ENCODE data around the gene PLCE1.

Gene PLCE1

DNA sequence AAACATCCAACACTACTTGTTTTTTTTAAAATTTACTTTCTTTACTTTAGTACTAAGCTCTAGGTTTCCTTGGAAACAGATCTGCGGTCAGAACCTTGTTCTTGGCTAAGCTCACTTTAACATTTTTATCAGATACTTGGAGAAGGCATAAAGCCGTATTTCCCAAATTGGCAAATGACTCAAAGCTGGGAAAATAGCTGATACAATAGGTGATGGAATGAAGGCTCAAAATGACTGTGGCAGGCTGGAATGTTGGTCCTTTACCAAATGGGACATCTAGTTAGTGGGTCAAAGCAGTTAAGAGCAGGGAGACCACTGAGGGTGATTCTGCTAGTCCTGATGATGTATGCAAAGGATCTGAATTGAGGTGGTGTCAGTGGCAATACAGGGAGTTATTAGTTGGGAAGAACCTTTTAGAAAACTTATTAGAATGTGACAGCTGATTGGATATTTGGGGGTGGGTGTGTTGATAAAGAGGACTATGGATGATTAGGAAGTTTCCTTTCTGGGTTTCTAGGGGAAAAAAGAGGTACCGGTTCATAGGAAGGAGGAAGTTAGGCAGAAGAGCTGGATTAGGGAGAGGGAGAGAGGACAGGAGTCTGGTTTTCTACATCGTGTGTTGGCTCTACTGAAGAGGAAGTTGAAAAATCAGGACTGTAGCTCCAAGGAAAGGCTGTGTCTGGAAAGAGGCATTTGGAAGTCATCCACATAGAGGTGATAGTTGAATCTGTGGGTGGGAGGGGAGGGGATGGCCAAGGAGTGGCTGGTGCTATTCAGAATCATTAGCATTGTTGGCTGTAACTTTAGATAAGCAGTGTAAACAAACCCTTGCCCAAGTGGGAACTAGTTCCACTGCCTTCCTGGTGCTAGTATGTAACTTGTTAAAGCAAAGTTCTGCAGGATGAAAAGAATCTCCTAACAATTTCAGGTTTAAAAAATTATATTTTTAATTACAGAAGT, 13.1 kb downstream of the PLCE1 start:
- no peaks in the 10 kb centered on the region for H3K27me3 ChIP-seq (ENCODE audit: control insufficient read depth, insufficient read depth, low read length)
- H3K27ac ChIP-seq (ENCODE audit: low read depth, low read length) = peak overlapping the region; percentile 21
- no peaks in the 10 kb centered on the region for H3K36me3 ChIP-seq (ENCODE audit: control insufficient read depth, insufficient read depth, low read length)
- no peak overlapping the region for H3K9ac ChIP-seq (ENCODE audit: low read depth, low read length)
- peaks cover 6% of the 10 kb centered on the region; the same call in 1 of the 2 replicates for H3K9me3 ChIP-seq (ENCODE audit: control insufficient read depth, insufficient read depth, low read length)
- H3K4me3 ChIP-seq (ENCODE audit: low read depth, low read length) = no peak overlapping the region
- 0 out of 2 replicates have a peak, but pooled peaks cover 5% of the 10 kb centered on the region for H3K4me1 ChIP-seq (ENCODE audit: control insufficient read depth, insufficient read depth, low read length)

- Histone ChIP-seq H3K9ac (ENCODE audit: low read depth, low read length) (no peak overlapping the region), H3K9me3 (ENCODE audit: control insufficient read depth, insufficient read depth, low read length) (peaks cover 6% of the 10 kb centered on the region; the same call in 1 of the 2 replicates), H3K27ac (ENCODE audit: low read depth, low read length) (no peak overlapping the region), H3K4me1 (ENCODE audit: control insufficient read depth, insufficient read depth, low read length) (0 out of 2 replicates have a peak, but pooled peaks cover 5% of the 10 kb centered on the region), H3K27me3 (ENCODE audit: control insufficient read depth, insufficient read depth, low read length) (no peaks in the 10 kb centered on the region), H3K36me3 (ENCODE audit: control insufficient read depth, insufficient read depth, low read length) (no peaks in the 10 kb centered on the region), H3K4me3 (ENCODE audit: low read depth, low read length) (no peak overlapping the region)
Observed at GRCh38 chr10:94008526-94008925, 14.8 kb downstream of the PLCE1 start.

- no peak overlapping the region for H3K4me3 ChIP-seq (ENCODE audit: low read depth, low read length)
- H3K9me3 ChIP-seq (ENCODE audit: control insufficient read depth, insufficient read depth, low read length) = peaks cover 6% of the 10 kb centered on the region; the same call in 1 of the 2 replicates
- H3K9ac ChIP-seq (ENCODE audit: low read depth, low read length) = no peak overlapping the region
- H3K27ac ChIP-seq (ENCODE audit: low read depth, low read length) = no peak overlapping the region
- 0 out of 2 replicates have a peak, but pooled peaks cover 5% of the 10 kb centered on the region for H3K4me1 ChIP-seq (ENCODE audit: control insufficient read depth, insufficient read depth, low read length)
- H3K27me3 ChIP-seq (ENCODE audit: control insufficient read depth, insufficient read depth, low read length) = no peaks in the 10 kb centered on the region
- H3K36me3 ChIP-seq (ENCODE audit: control insufficient read depth, insufficient read depth, low read length) = no peaks in the 10 kb centered on the region
Observed at GRCh38 chr10:94010116-94010515, 16.4 kb downstream of the PLCE1 start.

- Histone ChIP-seq H3K4me1 (ENCODE audit: control insufficient read depth, insufficient read depth, low read length) (0 out of 2 replicates have a peak, but pooled peaks cover 5% of the 10 kb centered on the region), H3K4me3 (ENCODE audit: low read depth, low read length) (no peak overlapping the region), H3K27me3 (ENCODE audit: control insufficient read depth, insufficient read depth, low read length) (no peaks in the 10 kb centered on the region), H3K9me3 (ENCODE audit: control insufficient read depth, insufficient read depth, low read length) (peaks cover 6% of the 10 kb centered on the region; the same call in 1 of the 2 replicates), H3K36me3 (ENCODE audit: control insufficient read depth, insufficient read depth, low read length) (no peaks in the 10 kb centered on the region), H3K9ac (ENCODE audit: low read depth, low read length) (no peak overlapping the region), H3K27ac (ENCODE audit: low read depth, low read length) (no peak overlapping the region)
Observed at GRCh38 chr10:94010886-94011285, 17.2 kb downstream of the PLCE1 start.

DNA sequence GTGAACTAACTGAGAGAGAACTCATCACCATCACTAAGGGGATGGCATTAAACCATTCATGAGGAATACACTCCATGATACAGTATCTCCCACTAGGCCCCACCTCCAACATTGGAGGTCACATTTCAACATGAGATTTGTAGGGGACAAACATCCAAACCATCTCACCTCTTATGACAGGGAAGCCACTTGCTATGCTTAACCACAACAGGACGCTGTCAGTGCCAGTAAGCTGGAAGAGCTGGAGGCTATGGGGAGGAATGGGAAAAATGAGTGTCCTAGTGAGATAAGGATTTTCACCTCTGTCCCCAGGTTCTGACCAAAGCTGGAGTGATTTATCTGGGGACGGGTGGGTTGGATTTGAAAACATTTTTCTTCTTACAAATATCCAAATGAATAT, 17.6 kb downstream of the PLCE1 start:
- no peaks in the 10 kb centered on the region for H3K36me3 ChIP-seq (ENCODE audit: control insufficient read depth, insufficient read depth, low read length)
- no peak overlapping the region for H3K27ac ChIP-seq (ENCODE audit: low read depth, low read length)
- H3K27me3 ChIP-seq (ENCODE audit: control insufficient read depth, insufficient read depth, low read length) = no peaks in the 10 kb centered on the region
- no peak overlapping the region for H3K9ac ChIP-seq (ENCODE audit: low read depth, low read length)
- no peak overlapping the region for H3K4me3 ChIP-seq (ENCODE audit: low read depth, low read length)
- H3K9me3 ChIP-seq (ENCODE audit: control insufficient read depth, insufficient read depth, low read length) = peaks cover 6% of the 10 kb centered on the region; the same call in 1 of the 2 replicates
- 0 out of 2 replicates have a peak, but pooled peaks cover 5% of the 10 kb centered on the region for H3K4me1 ChIP-seq (ENCODE audit: control insufficient read depth, insufficient read depth, low read length)

DNA sequence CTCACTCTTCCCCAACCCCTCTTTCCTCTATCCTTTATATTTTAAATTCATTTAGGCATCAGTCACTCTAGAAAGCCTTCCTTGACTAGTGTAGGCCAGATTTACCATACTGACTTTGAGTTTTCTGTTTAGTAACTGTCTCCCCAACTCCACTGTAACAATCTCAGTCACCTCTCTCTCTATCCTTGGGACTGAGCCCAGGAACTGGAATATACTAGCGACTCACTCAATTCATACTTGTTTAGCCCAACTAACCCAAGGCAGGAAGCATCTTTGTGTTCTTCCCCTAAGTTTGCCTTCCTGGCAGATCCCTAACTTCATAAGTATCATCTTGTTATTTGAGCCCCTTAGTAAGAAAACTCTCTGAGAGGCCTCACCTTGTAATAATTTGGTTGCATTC, 19.1 kb downstream of the PLCE1 start:
- peaks cover 7% of the 10 kb centered on the region; the same call in 1 of the 2 replicates for H3K4me1 ChIP-seq (ENCODE audit: control insufficient read depth, insufficient read depth, low read length)
- no peak overlapping the region for H3K27ac ChIP-seq (ENCODE audit: low read depth, low read length)

DNA sequence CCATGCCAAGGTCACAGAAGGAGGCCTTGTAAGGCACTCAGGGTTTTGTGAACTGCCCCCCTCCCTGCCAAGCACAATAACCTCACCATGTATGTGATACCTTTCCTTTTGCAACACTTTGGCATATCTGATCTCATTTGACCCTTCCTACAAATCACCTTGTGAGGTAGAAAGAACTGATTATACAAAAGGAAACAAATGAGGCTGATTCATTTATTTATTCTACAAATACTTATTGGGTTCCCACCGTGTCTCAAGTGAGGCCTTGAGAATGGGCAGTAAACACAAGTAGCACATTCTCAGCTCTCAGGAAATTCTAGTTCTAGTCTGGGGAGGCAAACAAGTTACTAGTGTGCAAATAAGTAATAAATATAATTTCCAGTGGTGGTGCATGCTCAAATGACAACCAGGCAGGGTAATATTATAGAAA, 19.6 kb downstream of the PLCE1 start:
- peaks cover 7% of the 10 kb centered on the region; the same call in 1 of the 2 replicates for H3K4me1 ChIP-seq (ENCODE audit: control insufficient read depth, insufficient read depth, low read length)

More for the DNA sequence above, 19.1 kb downstream of the PLCE1 start:
- Histone ChIP-seq H3K9me3 (ENCODE audit: control insufficient read depth, insufficient read depth, low read length) (peaks cover 6% of the 10 kb centered on the region; the same call in 1 of the 2 replicates), H3K9ac (ENCODE audit: low read depth, low read length) (no peak overlapping the region), H3K27me3 (ENCODE audit: control insufficient read depth, insufficient read depth, low read length) (no peaks in the 10 kb centered on the region), H3K36me3 (ENCODE audit: control insufficient read depth, insufficient read depth, low read length) (no peaks in the 10 kb centered on the region), H3K4me3 (ENCODE audit: low read depth, low read length) (no peak overlapping the region)

DNA sequence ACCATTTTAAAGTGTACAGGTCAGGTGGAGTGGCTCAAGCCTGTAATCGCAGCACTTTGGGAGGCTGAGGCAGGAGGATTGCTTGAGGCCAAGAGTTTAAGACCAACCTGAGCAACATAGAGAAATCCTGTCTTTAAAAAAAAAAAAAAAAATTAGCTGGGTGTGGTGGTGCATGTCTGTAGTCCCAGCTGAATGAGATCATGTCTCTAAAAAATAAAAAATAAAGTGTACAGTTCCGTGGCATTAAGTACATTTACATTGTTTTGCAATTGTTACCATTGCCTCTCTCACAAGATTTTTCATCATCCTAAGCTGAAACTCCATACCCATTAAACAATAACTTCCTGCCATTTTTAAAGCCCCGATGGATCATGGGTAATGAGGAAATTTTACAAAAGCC, 20.6 kb downstream of the PLCE1 start:
- peaks cover 6% of the 10 kb centered on the region; the same call in 1 of the 2 replicates for H3K9me3 ChIP-seq (ENCODE audit: control insufficient read depth, insufficient read depth, low read length)
- H3K4me3 ChIP-seq (ENCODE audit: low read depth, low read length) = no peak overlapping the region
- H3K27ac ChIP-seq (ENCODE audit: low read depth, low read length) = no peak overlapping the region
- no peaks in the 10 kb centered on the region for H3K36me3 ChIP-seq (ENCODE audit: control insufficient read depth, insufficient read depth, low read length)
- H3K27me3 ChIP-seq (ENCODE audit: control insufficient read depth, insufficient read depth, low read length) = no peaks in the 10 kb centered on the region
- H3K4me1 ChIP-seq (ENCODE audit: control insufficient read depth, insufficient read depth, low read length) = peaks cover 7% of the 10 kb centered on the region; the same call in 1 of the 2 replicates
- no peak overlapping the region for H3K9ac ChIP-seq (ENCODE audit: low read depth, low read length)

More for the DNA sequence above, 19.6 kb downstream of the PLCE1 start:
- peaks cover 6% of the 10 kb centered on the region; the same call in 1 of the 2 replicates for H3K9me3 ChIP-seq (ENCODE audit: control insufficient read depth, insufficient read depth, low read length)
- H3K36me3 ChIP-seq (ENCODE audit: control insufficient read depth, insufficient read depth, low read length) = no peaks in the 10 kb centered on the region
- no peak overlapping the region for H3K27ac ChIP-seq (ENCODE audit: low read depth, low read length)
- H3K27me3 ChIP-seq (ENCODE audit: control insufficient read depth, insufficient read depth, low read length) = no peaks in the 10 kb centered on the region
- H3K4me3 ChIP-seq (ENCODE audit: low read depth, low read length) = no peak overlapping the region
- H3K9ac ChIP-seq (ENCODE audit: low read depth, low read length) = no peak overlapping the region

DNA sequence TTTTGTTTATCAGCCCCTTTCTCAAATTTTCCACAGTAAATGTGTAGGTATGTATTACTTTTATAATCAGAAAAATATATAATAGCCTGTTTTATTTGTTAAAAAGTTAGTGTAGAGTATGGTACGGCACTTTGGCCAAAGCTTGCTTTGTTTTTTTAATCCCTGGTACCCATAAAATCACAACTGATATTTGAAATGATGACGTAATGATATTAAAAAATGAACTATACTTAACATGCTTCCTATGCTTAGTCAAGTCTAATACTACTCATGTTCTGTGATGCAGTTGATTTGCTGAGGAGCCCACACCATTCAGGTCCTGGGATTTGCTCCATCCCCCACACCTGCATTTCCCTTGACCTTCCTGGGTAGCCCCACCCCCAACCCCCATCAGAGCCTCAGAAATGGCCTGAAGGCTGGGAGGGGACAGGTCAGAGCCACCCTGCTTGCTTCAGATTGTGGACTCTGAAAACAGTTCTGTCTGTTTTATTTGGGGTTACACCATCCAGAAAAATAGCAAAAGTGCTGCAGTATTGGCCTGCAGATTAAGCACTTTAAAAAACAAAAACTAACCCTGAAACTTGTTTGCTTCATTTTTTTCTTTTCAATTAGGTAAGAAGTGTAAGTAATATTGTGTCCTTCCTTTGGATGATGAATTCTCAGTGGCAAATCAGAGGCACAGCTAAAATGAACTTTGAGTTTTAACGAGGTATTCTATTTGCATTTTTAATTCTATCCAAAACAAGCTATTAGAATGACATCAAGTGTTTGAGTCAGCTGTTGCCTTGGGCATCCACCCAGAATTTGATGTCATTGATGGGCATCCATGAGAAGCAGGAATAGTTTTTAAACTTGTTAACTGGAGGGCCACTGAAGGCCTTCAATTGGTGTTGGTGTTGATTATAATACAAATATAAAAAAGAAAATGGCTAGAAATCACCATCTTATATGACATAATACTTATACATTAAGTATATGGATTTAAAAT, 23.3 kb downstream of the PLCE1 start:
- Histone ChIP-seq H3K4me3 (ENCODE audit: low read depth, low read length) (no peak overlapping the region), H3K27ac (ENCODE audit: low read depth, low read length) (no peak overlapping the region), H3K4me1 (ENCODE audit: control insufficient read depth, insufficient read depth, low read length) (peaks cover 7% of the 10 kb centered on the region; the same call in 1 of the 2 replicates), H3K36me3 (ENCODE audit: control insufficient read depth, insufficient read depth, low read length) (no peaks in the 10 kb centered on the region), H3K27me3 (ENCODE audit: control insufficient read depth, insufficient read depth, low read length) (no peaks in the 10 kb centered on the region), H3K9ac (ENCODE audit: low read depth, low read length) (no peak overlapping the region), H3K9me3 (ENCODE audit: control insufficient read depth, insufficient read depth, low read length) (no peaks in the 10 kb centered on the region)

GRCh38 chr10:94018107-94018506, 24.4 kb downstream of the PLCE1 start:
- Histone ChIP-seq H3K4me1 (ENCODE audit: control insufficient read depth, insufficient read depth, low read length) (peaks cover 7% of the 10 kb centered on the region; the same call in 1 of the 2 replicates), H3K27me3 (ENCODE audit: control insufficient read depth, insufficient read depth, low read length) (no peaks in the 10 kb centered on the region), H3K36me3 (ENCODE audit: control insufficient read depth, insufficient read depth, low read length) (no peaks in the 10 kb centered on the region), H3K4me3 (ENCODE audit: low read depth, low read length) (no peak overlapping the region), H3K9ac (ENCODE audit: low read depth, low read length) (no peak overlapping the region), H3K9me3 (ENCODE audit: control insufficient read depth, insufficient read depth, low read length) (no peaks in the 10 kb centered on the region), H3K27ac (ENCODE audit: low read depth, low read length) (no peak overlapping the region)
